ENCODE results near the gene AMOTL1. TPM values are rescaled to one million over a fixed set of nuclear protein-coding genes. Genes with fewer than 3 reads are reported as not detected.
"Not testable (repeated sequence)": the region's sequence is repeated elsewhere in the genome, so short reads cannot be mapped to it uniquely, and the experiment has no call there.

The AMOTL1 gene
- total RNA-seq, 2 donors from 2014 or later: 5.5 to 5.7 TPM

- no peak overlapping the region for H3K27ac Mint-ChIP-seq
- no peak for ATAC-seq
- no peak overlapping the region for H3K4me3 Mint-ChIP-seq
- H3K36me3 Mint-ChIP-seq: no peaks in the 10 kb centered on the region
- no peaks in the 10 kb centered on the region for H3K27me3 Mint-ChIP-seq
- no peaks in the 10 kb centered on the region for H3K9me3 Mint-ChIP-seq
- no peak for DNase-seq (ENCODE audit: low spot score)
- peaks cover 0 to 3% of the 10 kb centered on the region in 2 donors for H3K4me1 Mint-ChIP-seq (ENCODE audit: low read depth in 2 of 2)
Observed at GRCh38 chr11:94795476-94796189, 27.5 kb downstream of the AMOTL1 start.

- Mint-ChIP-seq H3K36me3 (no peaks in the 10 kb centered on the region), H3K27ac (no peak overlapping the region), H3K27me3 (no peaks in the 10 kb centered on the region), H3K4me1 (ENCODE audit: low read depth in 2 of 2) (peaks cover 0 to 3% of the 10 kb centered on the region in 2 donors), H3K4me3 (no peak overlapping the region), H3K9me3 (no peaks in the 10 kb centered on the region)
- no peak for DNase-seq (ENCODE audit: low spot score)
- ATAC-seq: no peak
Observed at GRCh38 chr11:94796190-94796580, 28.0 kb downstream of the AMOTL1 start.

- Mint-ChIP-seq H3K4me1 (ENCODE audit: low read depth in 2 of 2) (peaks cover 0 to 6% of the 10 kb centered on the region in 2 donors), H3K27me3 (no peaks in the 10 kb centered on the region), H3K27ac (no peak overlapping the region), H3K36me3 (no peaks in the 10 kb centered on the region), H3K9me3 (no peaks in the 10 kb centered on the region), H3K4me3 (no peak overlapping the region)
- no peak for ATAC-seq
- DNase-seq (ENCODE audit: low spot score): no peak
Observed at GRCh38 chr11:94796863-94797262, 28.7 kb downstream of the AMOTL1 start.

- H3K27me3 Mint-ChIP-seq: no peaks in the 10 kb centered on the region
- H3K9me3 Mint-ChIP-seq: no peaks in the 10 kb centered on the region
- ATAC-seq (peak in 1 of 2 donors; percentile 21), DNase-seq (ENCODE audit: low spot score) (no peak)
- H3K4me1 Mint-ChIP-seq (ENCODE audit: low read depth in 2 of 2): peaks cover 0 to 2% of the 10 kb centered on the region in 2 donors
- H3K27ac Mint-ChIP-seq: no peak overlapping the region
- no peaks in the 10 kb centered on the region for H3K36me3 Mint-ChIP-seq
- no peak overlapping the region for H3K4me3 Mint-ChIP-seq
Observed at GRCh38 chr11:94799726-94800125, 31.6 kb downstream of the AMOTL1 start.

- H3K36me3 Mint-ChIP-seq: no peaks in the 10 kb centered on the region
- peaks cover 0 to 2% of the 10 kb centered on the region in 2 donors for H3K4me1 Mint-ChIP-seq (ENCODE audit: low read depth in 2 of 2)
Observed at GRCh38 chr11:94800414-94800813, 32.3 kb downstream of the AMOTL1 start.

GRCh38 chr11:94801866-94802460 is 33.8 kb downstream of the AMOTL1 start:
- Mint-ChIP-seq H3K4me1 (ENCODE audit: low read depth in 2 of 2) (peaks cover 0 to 2% of the 10 kb centered on the region in 2 donors), H3K9me3 (no peaks in the 10 kb centered on the region), H3K36me3 (no peaks in the 10 kb centered on the region), H3K27ac (no peak overlapping the region), H3K4me3 (no peak overlapping the region), H3K27me3 (no peaks in the 10 kb centered on the region)
- ATAC-seq: no peak
- no peak for DNase-seq (ENCODE audit: low spot score)

More at GRCh38 chr11:94800414-94800813, 32.3 kb downstream of the AMOTL1 start:
- Mint-ChIP-seq H3K27ac (no peak overlapping the region), H3K4me3 (no peak overlapping the region), H3K27me3 (no peaks in the 10 kb centered on the region), H3K9me3 (no peaks in the 10 kb centered on the region)
- no peak for DNase-seq (ENCODE audit: low spot score)
- no peak for ATAC-seq

- ATAC-seq (peak in 1 of 2 donors; percentile 17), DNase-seq (ENCODE audit: low spot score) (no peak)
- peaks cover 0 to 2% of the 10 kb centered on the region in 2 donors for H3K4me1 Mint-ChIP-seq (ENCODE audit: low read depth in 2 of 2)
- H3K27me3 Mint-ChIP-seq: no peaks in the 10 kb centered on the region
- no peak overlapping the region for H3K27ac Mint-ChIP-seq
- H3K4me3 Mint-ChIP-seq: no peak overlapping the region
- no peaks in the 10 kb centered on the region for H3K36me3 Mint-ChIP-seq
- H3K9me3 Mint-ChIP-seq: no peaks in the 10 kb centered on the region
Observed at GRCh38 chr11:94802501-94802900, 34.3 kb downstream of the AMOTL1 start.

GRCh38 chr11:94803491-94803890 is 35.3 kb downstream of the AMOTL1 start:
- H3K4me3 Mint-ChIP-seq: no peak overlapping the region
- no peak overlapping the region for H3K27ac Mint-ChIP-seq
- ATAC-seq (no peak), DNase-seq (ENCODE audit: low spot score) (no peak)
- peaks cover 0 to 2% of the 10 kb centered on the region in 2 donors for H3K4me1 Mint-ChIP-seq (ENCODE audit: low read depth in 2 of 2)
- no peaks in the 10 kb centered on the region for H3K36me3 Mint-ChIP-seq
- no peaks in the 10 kb centered on the region for H3K9me3 Mint-ChIP-seq
- H3K27me3 Mint-ChIP-seq: no peaks in the 10 kb centered on the region

GRCh38 chr11:94804874-94805273 is 36.7 kb downstream of the AMOTL1 start:
- H3K27me3 Mint-ChIP-seq: no peaks in the 10 kb centered on the region
- no peaks in the 10 kb centered on the region for H3K9me3 Mint-ChIP-seq
- H3K4me3 Mint-ChIP-seq: no peak overlapping the region
- peaks cover 0 to 2% of the 10 kb centered on the region in 2 donors for H3K4me1 Mint-ChIP-seq (ENCODE audit: low read depth in 2 of 2)
- H3K27ac Mint-ChIP-seq: no peak overlapping the region
- DNase-seq (ENCODE audit: low spot score): no peak
- ATAC-seq: no peak
- H3K36me3 Mint-ChIP-seq: no peaks in the 10 kb centered on the region

GRCh38 chr11:94806014-94806413 is 37.9 kb downstream of the AMOTL1 start:
- Mint-ChIP-seq H3K36me3 (no peaks in the 10 kb centered on the region), H3K27ac (no peak overlapping the region), H3K4me3 (no peak overlapping the region), H3K9me3 (no peaks in the 10 kb centered on the region), H3K27me3 (peaks cover 0 to 6% of the 10 kb centered on the region in 2 donors), H3K4me1 (ENCODE audit: low read depth in 2 of 2) (peaks cover 0 to 2% of the 10 kb centered on the region in 2 donors)
- ATAC-seq: no peak
- no peak for DNase-seq (ENCODE audit: low spot score)

GRCh38 chr11:94806419-94806818 is 38.3 kb downstream of the AMOTL1 start:
- H3K4me1 Mint-ChIP-seq (ENCODE audit: low read depth in 2 of 2): peaks cover 0 to under 1% of the 10 kb centered on the region in 2 donors
- no peak overlapping the region for H3K27ac Mint-ChIP-seq
- H3K36me3 Mint-ChIP-seq: no peaks in the 10 kb centered on the region
- H3K27me3 Mint-ChIP-seq: peaks cover 0 to 6% of the 10 kb centered on the region in 2 donors
- DNase-seq (ENCODE audit: low spot score): no peak
- H3K4me3 Mint-ChIP-seq: no peak overlapping the region
- no peaks in the 10 kb centered on the region for H3K9me3 Mint-ChIP-seq
- no peak for ATAC-seq

GRCh38 chr11:94809251-94809650 is 41.1 kb downstream of the AMOTL1 start:
- ATAC-seq: no peak

GRCh38 chr11:94812724-94813720 is 44.9 kb downstream of the AMOTL1 start:
- H3K4me1 Mint-ChIP-seq (ENCODE audit: low read depth in 2 of 2); H3K27me3 Mint-ChIP-seq; ATAC-seq; DNase-seq (ENCODE audit: low spot score); H3K9me3 Mint-ChIP-seq; H3K27ac Mint-ChIP-seq; H3K36me3 Mint-ChIP-seq; H3K4me3 Mint-ChIP-seq: not testable (repeated sequence)

More at GRCh38 chr11:94809251-94809650, 41.1 kb downstream of the AMOTL1 start:
- H3K27ac Mint-ChIP-seq: no peak overlapping the region
- no peak for DNase-seq (ENCODE audit: low spot score)
- peaks cover 0 to 6% of the 10 kb centered on the region in 2 donors for H3K27me3 Mint-ChIP-seq
- peaks cover 2% of the 10 kb centered on the region for H3K36me3 Mint-ChIP-seq
- H3K9me3 Mint-ChIP-seq: no peaks in the 10 kb centered on the region
- H3K4me1 Mint-ChIP-seq (ENCODE audit: low read depth in 2 of 2): no peaks in the 10 kb centered on the region
- no peak overlapping the region for H3K4me3 Mint-ChIP-seq
